Heart left ventricle (tissue), 16 donors: ENCODE measurements around the gene ETV3. TPM values are rescaled to one million over a fixed set of nuclear protein-coding genes. Genes with fewer than 3 reads are reported as not detected.
A peak's percentile ranks its signal among the peaks of the same experiment; 100 is the strongest.

Source experiments
- ATAC-seq, 4 donors: fragments of 200-7000 bp; cut with Tn5 transposase; one replicate each; pipeline ENCODE4 v1.9.1; 2020 to 2022; ENCODE audit warnings: moderate library complexity in 4 of 4, mild to moderate bottlenecking in 3 of 4, moderate number of reproducible peaks in 1 of 4
- DNase-seq, 5 donors: peaks; one replicate each; pipeline ENCODE4 v3.0.0-alpha.2; 2020
- H3K27ac ChIP-seq, 12 donors: fragments of 200-600 bp; sonication (generic) in 4 of 12; one replicate each; pipeline versions ENCODE4 v1.5.0 to v1.8.0; 2016 to 2022; ENCODE audit warnings: mild to moderate bottlenecking in 2 of 12
- H3K27me3 ChIP-seq, 9 donors: fragments of 200-600 bp; sonication (generic) in 2 of 9; one replicate each; pipeline versions ENCODE4 v1.5.1 to v1.8.0; 2016 to 2022; ENCODE audit warnings: mild to moderate bottlenecking in 3 of 9
- H3K36me3 ChIP-seq, 9 donors: fragments of 200-600 bp; sonication (generic) in 2 of 9; one replicate each; pipeline versions ENCODE4 v1.5.0 to v1.8.0; 2018 to 2022; ENCODE audit warnings: mild to moderate bottlenecking in 2 of 9
- H3K4me1 ChIP-seq, 12 donors: fragments of 200-600 bp; sonication (generic) in 4 of 12; one replicate each; pipeline versions ENCODE4 v1.5.0 to v1.8.0; 2016 to 2022; ENCODE audit warnings: mild to moderate bottlenecking in 3 of 12
- H3K4me3 ChIP-seq, 12 donors: fragments of 200-600 bp; sonication (generic) in 4 of 12; one replicate each; pipeline versions ENCODE4 v1.5.0 to v1.8.0; 2017 to 2022; ENCODE audit warnings: mild to moderate bottlenecking in 9 of 12, moderate library complexity in 4 of 12
- H3K9me3 ChIP-seq, 12 donors: fragments of 200-600 bp; sonication (generic) in 4 of 12; one replicate each; pipeline versions ENCODE4 v1.5.0 to v1.8.0; 2016 to 2022; ENCODE audit warnings: mild to moderate bottlenecking in 1 of 12
- CTCF ChIP-seq, 12 donors: fragments of 200-600 bp; sonication (generic) in 4 of 12; IDR thresholded peaks; one replicate each; pipeline versions ENCODE4 v1.5.0 to v1.8.0; 2018 to 2022; ENCODE audit warnings: antibody characterized with exemption in 12 of 12, mild to moderate bottlenecking in 5 of 12
- POLR2A ChIP-seq, 2 donors: fragments of 450-650 bp; IDR thresholded peaks; one replicate each; pipeline ENCODE4 v1.6.1; 2017; ENCODE audit warnings: antibody characterized with exemption in 2 of 2, mild to moderate bottlenecking in 2 of 2, moderate library complexity in 2 of 2
- WGBS, 4 donors: extraction: QIAGEN DNeasy Blood & Tissue Kit in 2 of 4; methylation state at CpG; one replicate each; pipeline versions ENCODE4 v1.1.5 to v1.1.7; 2013 to 2018; 5-methylcytosine and 5-hydroxymethylcytosine counted together
- intact Hi-C, 10 donors: fragments of 100-400 bp; cut with DNase I; formaldehyde crosslinking; loops; one replicate each; pipeline versions ENCODE4 v1.11.1 to v1.14.2; 2022
- polyA plus RNA-seq, 2 donors: library from polyadenylated mRNA; stranded (reverse); fragments of 200-250 nt; gene quantifications; one replicate each; pipeline ENCODE4 v1.2.3, GENCODE V29; 2013
- total RNA-seq, 9 donors: library from RNA; depleted of rRNA in 2 of 9; stranded (reverse); fragments of >200 nt in 2 of 9; fragmentation: NEBNext Ultra II Directional in 3 of 9; extraction: Animal tissue kit (Norgen Biotek cat#: 25700) in 3 of 9; gene quantifications; one replicate each; pipeline versions ENCODE4 v1.1.0 to v1.2.4, GENCODE V29; 2016 to 2023
- donor health status: ischemic (EF 13 %, LVEDD 7.1; RV severe dilation, severe dysfunction).
- donor health status: healthy with polysubstance abuse.
- donor health status: DM: no; HTN: yes; CAD: no.
- donor health status: DM: no; HTN: no; CAD: no.
- donor health status: ischemic (EF 25% LVEDD 6.9; RV normal size, moderate dysfunction).
- donor health status: ischemic (EF 25% LVEDD 5.7; RV mildly dilated, moderate dysfunction).
- donor health status: healthy.
- donor health status: DM: yes; HTN: yes; CAD: no.
- donor health status: ischemic (EF 35%, LVEDD 5.7; RV mildly dilated, moderate dysfunction).
- donor health status: nonischemic (EF 11% LVEDD 7.7; RV severe dilation, severe dysfunction).
- donor health status: DM: yes; HTN: yes; CAD: no.
- donor health status: PGD.
- donor health status: ischemic (EF 29% LVEDD 5.4; RV normal size, mild dysfunction).
- donor health status: nonischemic (EF 23%, LVEDD 6.1; RV moderate dilation, normal function).

ETV3 gene
- total and polyA plus RNA-seq, 11 donors = 4.5 to 24.3 (median 15.9) TPM

- TF ChIP-seq CTCF (IDR thresholded peaks at IDR 0.05) (no peak), POLR2A (IDR thresholded peaks at IDR 0.05) (no peak)
- intact Hi-C loops = no loop called here
- Histone ChIP-seq H3K4me1 (peaks cover 10 to 40% (median 22%) of the 10 kb centered on the region in 12 donors), H3K4me3 (no peak overlapping the region), H3K9me3 (no peaks in the 10 kb centered on the region), H3K27ac (no peak overlapping the region), H3K27me3 (peaks cover 0 to 4% (median 0%) of the 10 kb centered on the region in 9 donors), H3K36me3 (no peaks in the 10 kb centered on the region)
- ATAC-seq = no peak
- DNase-seq = no peak
- WGBS, 4 donors = 79 to 92% (median 87%) methylated on average over 3 of the region's 3 CpGs
Observed at GRCh38 chr1:157151506-157151905, 13.3 kb upstream of the ETV3 start.

- no peak for ATAC-seq
- no peak for DNase-seq
- no peak overlapping the region for H3K4me3 ChIP-seq
- WGBS, 4 donors = 86 to 90% (median 88%) methylated on average over 3 of the region's 3 CpGs
- no peak for TF ChIP-seq CTCF (IDR thresholded peaks at IDR 0.05)
- TF ChIP-seq POLR2A (IDR thresholded peaks at IDR 0.05) = no peak
- intact Hi-C loops = no loop called here
- H3K27ac ChIP-seq = no peak overlapping the region
- H3K9me3 ChIP-seq = no peaks in the 10 kb centered on the region
- no peaks in the 10 kb centered on the region for H3K36me3 ChIP-seq
- no peaks in the 10 kb centered on the region for H3K27me3 ChIP-seq
- H3K4me1 ChIP-seq = peaks cover 10 to 35% (median 22%) of the 10 kb centered on the region in 12 donors
Observed at GRCh38 chr1:157151073-157151472, 12.9 kb upstream of the ETV3 start.

GRCh38 chr1:157150631-157151030, 12.4 kb upstream of the ETV3 start:
- no peak overlapping the region for H3K4me3 ChIP-seq
- DNase-seq (no peak), ATAC-seq (no peak)
- H3K9me3 ChIP-seq = no peaks in the 10 kb centered on the region
- no peaks in the 10 kb centered on the region for H3K27me3 ChIP-seq
- 89 to 97% (median 91%) methylated on average over 6 of the region's 6 CpGs for WGBS, 4 donors
- TF ChIP-seq POLR2A (IDR thresholded peaks at IDR 0.05) (no peak), CTCF (IDR thresholded peaks at IDR 0.05) (no peak)
- no peaks in the 10 kb centered on the region for H3K36me3 ChIP-seq
- H3K27ac ChIP-seq = no peak overlapping the region
- intact Hi-C loops = no loop called here
- peaks cover 7 to 31% (median 17%) of the 10 kb centered on the region in 12 donors for H3K4me1 ChIP-seq

- Histone ChIP-seq H3K36me3 (no peaks in the 10 kb centered on the region), H3K27me3 (peaks cover 0 to 4% (median 0%) of the 10 kb centered on the region in 9 donors), H3K27ac (peak overlapping the region in 1 of 12 donors; percentile 8), H3K4me3 (no peak overlapping the region), H3K9me3 (no peaks in the 10 kb centered on the region), H3K4me1 (peaks cover 0 to 12% (median 0%) of the 10 kb centered on the region in 12 donors)
- intact Hi-C loops = loop anchor here in 1 of 10 donors (5.0 kb wide), 1 partner anchor 36 kb away; no protein-coding TSS in a partner anchor
- no peak for DNase-seq
- no peak for ATAC-seq
- WGBS, 4 donors = 60 to 65% (median 62%) methylated on average over 10 of the region's 10 CpGs
- no peak for TF ChIP-seq POLR2A (IDR thresholded peaks at IDR 0.05)
- TF ChIP-seq CTCF (IDR thresholded peaks at IDR 0.05) = no peak
Observed at GRCh38 chr1:157147906-157148700, 9.9 kb upstream of the ETV3 start.
